NT2/D1 (cell line): ENCODE measurements around the gene A2M.

Source experiments
- DNase-seq: peaks from one replicate; pipeline ENCODE4 v3.0.0-alpha.2; 2011; ENCODE audit warnings: low read depth, low spot score
- H3K27me3 ChIP-seq: 2 replicates; pipeline ENCODE4 v1.6.0; 2011; ENCODE audit warnings: mild to moderate bottlenecking; ENCODE audit not compliant: insufficient read length, insufficient read depth
- H3K36me3 ChIP-seq: 2 replicates; pipeline ENCODE4 v1.6.1; 2011; ENCODE audit warnings: mild to moderate bottlenecking, low read length, mixed read lengths; ENCODE audit not compliant: insufficient read depth, insufficient read length
- H3K4me1 ChIP-seq: 2 replicates; pipeline ENCODE4 v1.5.1; 2011; ENCODE audit not compliant: insufficient read depth, insufficient read length
- H3K4me3 ChIP-seq: 2 replicates; pipeline ENCODE4 v1.5.1; 2011; ENCODE audit warnings: low read depth; ENCODE audit not compliant: insufficient read length
- H3K9ac ChIP-seq: 2 replicates; pipeline ENCODE4 v1.6.0; 2011; ENCODE audit warnings: low read depth; ENCODE audit not compliant: insufficient read length
- H3K9me3 ChIP-seq: 2 replicates; pipeline ENCODE4 v1.5.1; 2011; ENCODE audit warnings: mild to moderate bottlenecking, low read length; ENCODE audit not compliant: insufficient read depth
- SUZ12 ChIP-seq: IDR thresholded peaks from 2 replicates; pipeline ENCODE4 v1.6.1; 2011; ENCODE audit not compliant: insufficient read length, insufficient read depth; ENCODE audit errors: extremely low read depth
- YY1 ChIP-seq: IDR thresholded peaks from 2 replicates; pipeline ENCODE4 v1.6.1; 2011; ENCODE audit not compliant: insufficient read length, insufficient read depth
- ZNF274 ChIP-seq: IDR thresholded peaks from 2 replicates; pipeline ENCODE4 v1.6.1; 2011; ENCODE audit warnings: mild to moderate bottlenecking, low read depth, low read length

The A2M gene

DNA sequence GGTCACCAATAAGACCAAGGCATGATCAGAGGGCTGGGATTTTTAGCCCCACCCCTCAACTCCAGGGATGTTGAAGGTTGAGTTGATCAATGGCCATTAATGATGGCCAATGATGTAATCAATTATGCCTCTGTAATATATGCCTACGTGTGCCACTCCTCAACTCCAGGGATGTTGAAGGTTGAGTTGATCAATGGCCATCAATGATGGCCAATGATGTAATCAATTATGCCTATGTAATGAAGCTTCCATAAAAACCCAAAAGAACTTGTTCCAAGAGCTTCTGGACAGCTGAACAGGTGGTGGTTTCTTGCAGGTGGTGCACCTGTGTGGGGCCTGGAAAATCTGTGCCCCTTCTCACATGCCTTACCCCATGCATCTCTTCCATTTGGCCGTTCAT, 93.1 kb downstream of the A2M start:
- Histone ChIP-seq H3K4me1 (no peaks in the 10 kb centered on the region), H3K36me3 (no peaks in the 10 kb centered on the region), H3K4me3 (no peak overlapping the region), H3K9ac (no peak overlapping the region), H3K27me3 (no peaks in the 10 kb centered on the region), H3K9me3 (peaks cover 6% of the 10 kb centered on the region; the same call in 1 of the 2 replicates)
- TF ChIP-seq YY1 (no peak), ZNF274 (no peak), SUZ12 (no peak)
- DNase-seq: no peak
